ENCODE results near the gene POLR3K. TPM values are rescaled to one million over a fixed set of nuclear protein-coding genes. Genes with fewer than 3 reads are reported as not detected.
"Not testable (repeated sequence)": the region's sequence is repeated elsewhere in the genome, so short reads cannot be mapped to it uniquely, and the experiment has no call there.

Gene POLR3K
- total and polyA plus RNA-seq, 11 donors = 4.1 to 20.3 (median 11.5) TPM

DNA sequence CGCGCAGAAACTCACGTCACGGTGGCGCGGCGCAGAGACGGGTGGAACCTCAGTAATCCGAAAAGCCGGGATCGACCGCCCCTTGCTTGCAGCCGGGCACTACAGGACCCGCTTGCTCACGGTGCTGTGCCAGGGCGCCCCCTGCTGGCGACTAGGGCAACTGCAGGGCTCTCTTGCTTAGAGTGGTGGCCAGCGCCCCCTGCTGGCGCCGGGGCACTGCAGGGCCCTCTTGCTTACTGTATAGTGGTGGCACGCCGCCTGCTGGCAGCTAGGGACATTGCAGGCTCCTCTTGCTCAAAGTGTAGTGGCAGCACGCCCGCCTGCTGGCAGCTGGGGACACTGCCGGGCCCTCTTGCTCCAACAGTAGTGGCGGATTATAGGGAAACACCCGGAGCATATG, 42.6 kb downstream of the POLR3K start:
- H3K27ac ChIP-seq; H3K27me3 ChIP-seq; H3K4me3 ChIP-seq; ATAC-seq; H3K4me1 ChIP-seq; H3K36me3 ChIP-seq; H3K9me3 ChIP-seq; intact Hi-C loops (cut with DNase I): not testable (repeated sequence)
- WGBS, 4 donors = 34 to 43% (median 36%) methylated on average over 7 to 15 of the region's 27 CpGs
- TF ChIP-seq, protein P1, sequence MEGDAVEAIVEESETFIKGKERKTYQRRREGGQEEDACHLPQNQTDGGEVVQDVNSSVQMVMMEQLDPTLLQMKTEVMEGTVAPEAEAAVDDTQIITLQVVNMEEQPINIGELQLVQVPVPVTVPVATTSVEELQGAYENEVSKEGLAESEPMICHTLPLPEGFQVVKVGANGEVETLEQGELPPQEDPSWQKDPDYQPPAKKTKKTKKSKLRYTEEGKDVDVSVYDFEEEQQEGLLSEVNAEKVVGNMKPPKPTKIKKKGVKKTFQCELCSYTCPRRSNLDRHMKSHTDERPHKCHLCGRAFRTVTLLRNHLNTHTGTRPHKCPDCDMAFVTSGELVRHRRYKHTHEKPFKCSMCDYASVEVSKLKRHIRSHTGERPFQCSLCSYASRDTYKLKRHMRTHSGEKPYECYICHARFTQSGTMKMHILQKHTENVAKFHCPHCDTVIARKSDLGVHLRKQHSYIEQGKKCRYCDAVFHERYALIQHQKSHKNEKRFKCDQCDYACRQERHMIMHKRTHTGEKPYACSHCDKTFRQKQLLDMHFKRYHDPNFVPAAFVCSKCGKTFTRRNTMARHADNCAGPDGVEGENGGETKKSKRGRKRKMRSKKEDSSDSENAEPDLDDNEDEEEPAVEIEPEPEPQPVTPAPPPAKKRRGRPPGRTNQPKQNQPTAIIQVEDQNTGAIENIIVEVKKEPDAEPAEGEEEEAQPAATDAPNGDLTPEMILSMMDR (IDR thresholded peaks at IDR 0.05) = peak; percentile 25 to 51 (median 35)
- DNase-seq = peak; percentile 92 to 98 (median 95)

DNA sequence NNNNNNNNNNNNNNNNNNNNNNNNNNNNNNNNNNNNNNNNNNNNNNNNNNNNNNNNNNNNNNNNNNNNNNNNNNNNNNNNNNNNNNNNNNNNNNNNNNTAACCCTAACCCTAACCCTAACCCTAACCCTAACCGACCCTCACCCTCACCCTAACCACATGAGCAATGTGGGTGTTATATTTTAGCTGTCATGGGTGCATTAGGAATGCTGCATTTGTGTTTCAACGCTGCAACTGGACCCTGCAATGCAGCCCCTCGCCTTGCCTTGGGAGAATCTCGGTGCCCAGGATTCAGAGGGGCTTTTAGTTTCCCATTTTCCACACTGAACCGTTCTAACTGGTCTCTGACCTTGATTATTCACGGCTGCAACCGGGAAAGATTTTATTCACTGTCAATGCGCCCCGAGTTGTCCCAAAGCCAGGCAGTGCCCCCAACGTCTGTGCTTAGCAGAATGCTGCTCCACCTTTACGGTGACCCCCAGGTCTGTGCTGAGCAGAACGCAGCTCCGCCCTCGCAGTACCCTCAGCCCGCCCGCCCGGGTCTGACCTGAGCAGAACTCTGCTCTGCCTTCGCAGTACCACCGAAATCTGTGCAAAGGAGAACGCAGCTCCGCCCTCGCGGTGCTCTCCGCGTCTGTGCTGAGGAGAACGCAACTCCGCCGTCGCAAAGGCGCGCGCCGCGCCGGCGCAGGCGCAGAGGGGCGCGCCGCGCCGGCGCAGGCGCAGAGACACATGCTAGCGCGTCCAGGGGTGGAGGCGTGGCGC, 43.3 kb downstream of the POLR3K start:
- TF ChIP-seq, protein P1 (IDR thresholded peaks at IDR 0.05) = no peak
- TF ChIP-seq POLR2A (IDR thresholded peaks at IDR 0.05) = no peak
- Histone ChIP-seq H3K9me3 (no peaks in the 10 kb centered on the region), H3K27ac (no peak overlapping the region), H3K4me1 (no peaks in the 10 kb centered on the region), H3K27me3 (no peaks in the 10 kb centered on the region), H3K36me3 (no peaks in the 10 kb centered on the region), H3K4me3 (no peak overlapping the region)
- WGBS, 4 donors = 60 to 85% (median 73%) methylated on average over 36 to 48 of the region's 48 CpGs
- intact Hi-C loops (cut with DNase I) = no loop called here
- DNase-seq (peak in 1 of 5 donors; percentile 59), ATAC-seq (peak in 3 of 4 donors; percentile 72 to 96 (median 95))

Small RNA genes lying within 50 kb of the gene (microRNA-seq; reads per million reads assigned to microRNA genes)
- gene MIR6859-4 = 0 reads per million in 4 donors

Other genes with a start within 250 kb of the POLR3K start
- gene SNRNP25, start 220 bp upstream of the POLR3K start, total RNA-seq = 100 to 1,000 TPM in 1 of 9 donors, 10 to 100 TPM in 8; 41.6 to 105 (median 56.5) TPM
- 100 to 1,000 TPM in 1 of 2 donors, 10 to 100 TPM in 1; 65.2 to 127 TPM for gene SNRNP25, start 220 bp upstream of the POLR3K start, polyA plus RNA-seq
- 10 to 100 TPM; 17.4 to 30.6 (median 22.7) TPM for gene RHBDF1, start 19.0 kb upstream of the POLR3K start, total RNA-seq
- gene RHBDF1, start 19.0 kb upstream of the POLR3K start, polyA plus RNA-seq = 10 to 100 TPM; 23.9 to 45.8 TPM
- gene MPG, start 24.6 kb upstream of the POLR3K start, total RNA-seq = 10 to 100 TPM; 30.5 to 89.7 (median 38.6) TPM
- gene MPG, start 24.6 kb upstream of the POLR3K start, polyA plus RNA-seq = 10 to 100 TPM; 63.5 to 77.3 TPM
- 10 to 100 TPM; 12.9 to 29.4 (median 23.9) TPM for gene NPRL3, start 85.1 kb upstream of the POLR3K start, total RNA-seq
- 10 to 100 TPM; 15.5 to 25.6 TPM for gene NPRL3, start 85.1 kb upstream of the POLR3K start, polyA plus RNA-seq
- not detected for gene HBZ, start 99.0 kb upstream of the POLR3K start, total RNA-seq
- gene HBZ, start 99.0 kb upstream of the POLR3K start, polyA plus RNA-seq = not detected
- under 1 TPM in 4 of 9 donors, not detected in 5; 0.54 to 0.62 (median 0.58) TPM for gene HBM, start 112.4 kb upstream of the POLR3K start, total RNA-seq
- not detected for gene HBM, start 112.4 kb upstream of the POLR3K start, polyA plus RNA-seq
- gene HBA2, start 119.3 kb upstream of the POLR3K start, total RNA-seq = 1,000 to 10,000 TPM in 2 of 9 donors, 100 to 1,000 TPM in 4, 10 to 100 TPM in 3; 47.9 to 2,038 (median 162) TPM
- 10 to 100 TPM in 1 of 2 donors, 1 to 10 TPM in 1; 3.6 to 90.1 TPM for gene HBA2, start 119.3 kb upstream of the POLR3K start, polyA plus RNA-seq
- 1,000 to 10,000 TPM in 1 of 9 donors, 100 to 1,000 TPM in 7, 10 to 100 TPM in 1; 74.1 to 1,031 (median 259) TPM for gene HBA1, start 123.1 kb upstream of the POLR3K start, total RNA-seq
- gene HBA1, start 123.1 kb upstream of the POLR3K start, polyA plus RNA-seq = 10 to 100 TPM in 1 of 2 donors, 1 to 10 TPM in 1; 1.8 to 32.6 TPM
- gene HBQ1, start 126.9 kb upstream of the POLR3K start, total RNA-seq = not detected
- gene HBQ1, start 126.9 kb upstream of the POLR3K start, polyA plus RNA-seq = not detected
- 10 to 100 TPM; 12.5 to 26.8 (median 19.4) TPM for gene LUC7L, start 175.8 kb upstream of the POLR3K start, total RNA-seq
- gene LUC7L, start 175.8 kb upstream of the POLR3K start, polyA plus RNA-seq = 10 to 100 TPM; 17.7 to 47.5 TPM
- 100 to 1,000 TPM; 132 to 201 (median 148) TPM for gene FAM234A, start 181.2 kb upstream of the POLR3K start, total RNA-seq
- 100 to 1,000 TPM; 110 to 124 TPM for gene FAM234A, start 181.2 kb upstream of the POLR3K start, polyA plus RNA-seq
- 10 to 100 TPM in 5 of 9 donors, 1 to 10 TPM in 4; 4.9 to 19.5 (median 11.8) TPM for gene RGS11, start 222.3 kb upstream of the POLR3K start, total RNA-seq
- 10 to 100 TPM in 1 of 2 donors, 1 to 10 TPM in 1; 1.1 to 12.1 TPM for gene RGS11, start 222.3 kb upstream of the POLR3K start, polyA plus RNA-seq
- gene ARHGDIG, start 227.0 kb upstream of the POLR3K start, total RNA-seq = 10 to 100 TPM in 3 of 9 donors, 1 to 10 TPM in 6; 5.5 to 19.2 (median 8.2) TPM
- gene ARHGDIG, start 227.0 kb upstream of the POLR3K start, polyA plus RNA-seq = 10 to 100 TPM in 1 of 2 donors, under 1 TPM in 1; 0.26 to 11.4 TPM
- 1 to 10 TPM in 8 of 9 donors, under 1 TPM in 1; 0.98 to 9.3 (median 5.1) TPM for gene PDIA2, start 229.6 kb upstream of the POLR3K start, total RNA-seq
- gene PDIA2, start 229.6 kb upstream of the POLR3K start, polyA plus RNA-seq = 1 to 10 TPM in 1 of 2 donors, under 1 TPM in 1; 0.17 to 1.7 TPM